ENCODE results near the gene XXYLT1. TPM values are rescaled to one million over a fixed set of nuclear protein-coding genes. Genes with fewer than 3 reads are reported as not detected.
A peak's percentile ranks its signal among the peaks of the same experiment; 100 is the strongest.

XXYLT1 gene
- total RNA-seq, 1 experiment from 2014 or later, result 53.9 TPM

- intact Hi-C loops (cut with micrococcal nuclease; ENCODE audit: unreplicated experiment), result no loop called here
- ChIA-PET CTCF (interaction anchor here (0.5 to 0.6 kb wide), 2 partner anchors 11 to 44 kb away, joined by 6 read pairs; no protein-coding TSS in a partner anchor), POLR2A (ENCODE audit: low non-redundant PET) (interaction anchor here (0.5 to 0.6 kb wide), 3 partner anchors 13 to 444 kb away, joined by 3 to 4 read pairs (median 4); no protein-coding TSS in a partner anchor)
- H3K9me3 ChIP-seq (ENCODE audit: low read depth, low read length, poor library complexity, severe bottlenecking), result peaks cover 17% of the 10 kb centered on the region
- no peaks in the 10 kb centered on the region for H3K27me3 ChIP-seq (replicated peaks; ENCODE audit: insufficient read depth, low read depth, low read length, poor library complexity)
- no peak overlapping the region for H3K4me3 ChIP-seq (ENCODE audit: low read depth, low read length, poor library complexity, severe bottlenecking)
- peaks cover 54% of the 10 kb centered on the region for H3K4me1 ChIP-seq (ENCODE audit: insufficient read depth, low read length, poor library complexity, severe bottlenecking)
- no TSS peak for BruUV-seq (replicated peaks)
- H3K27ac ChIP-seq (ENCODE audit: low read depth, low read length, poor library complexity, severe bottlenecking), result peak overlapping the region; percentile 77
- DNase-seq (ENCODE audit: low spot score), result peak; percentile 84
- TF ChIP-seq EZH2 (IDR thresholded peaks at IDR 0.05; ENCODE audit: borderline replicate concordance, low read depth, low read length, poor library complexity, severe bottlenecking), result no peak
- TF ChIP-seq, protein P1, sequence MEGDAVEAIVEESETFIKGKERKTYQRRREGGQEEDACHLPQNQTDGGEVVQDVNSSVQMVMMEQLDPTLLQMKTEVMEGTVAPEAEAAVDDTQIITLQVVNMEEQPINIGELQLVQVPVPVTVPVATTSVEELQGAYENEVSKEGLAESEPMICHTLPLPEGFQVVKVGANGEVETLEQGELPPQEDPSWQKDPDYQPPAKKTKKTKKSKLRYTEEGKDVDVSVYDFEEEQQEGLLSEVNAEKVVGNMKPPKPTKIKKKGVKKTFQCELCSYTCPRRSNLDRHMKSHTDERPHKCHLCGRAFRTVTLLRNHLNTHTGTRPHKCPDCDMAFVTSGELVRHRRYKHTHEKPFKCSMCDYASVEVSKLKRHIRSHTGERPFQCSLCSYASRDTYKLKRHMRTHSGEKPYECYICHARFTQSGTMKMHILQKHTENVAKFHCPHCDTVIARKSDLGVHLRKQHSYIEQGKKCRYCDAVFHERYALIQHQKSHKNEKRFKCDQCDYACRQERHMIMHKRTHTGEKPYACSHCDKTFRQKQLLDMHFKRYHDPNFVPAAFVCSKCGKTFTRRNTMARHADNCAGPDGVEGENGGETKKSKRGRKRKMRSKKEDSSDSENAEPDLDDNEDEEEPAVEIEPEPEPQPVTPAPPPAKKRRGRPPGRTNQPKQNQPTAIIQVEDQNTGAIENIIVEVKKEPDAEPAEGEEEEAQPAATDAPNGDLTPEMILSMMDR (conservative IDR thresholded peaks at IDR 0.05; ENCODE audit: low read depth, low read length), result no peak
- no peaks in the 10 kb centered on the region for H3K36me3 ChIP-seq (ENCODE audit: insufficient read depth, low read length, poor library complexity, severe bottlenecking)
Observed at GRCh38 chr3:195195321-195196209, 75.4 kb downstream of the XXYLT1 start.

DNA sequence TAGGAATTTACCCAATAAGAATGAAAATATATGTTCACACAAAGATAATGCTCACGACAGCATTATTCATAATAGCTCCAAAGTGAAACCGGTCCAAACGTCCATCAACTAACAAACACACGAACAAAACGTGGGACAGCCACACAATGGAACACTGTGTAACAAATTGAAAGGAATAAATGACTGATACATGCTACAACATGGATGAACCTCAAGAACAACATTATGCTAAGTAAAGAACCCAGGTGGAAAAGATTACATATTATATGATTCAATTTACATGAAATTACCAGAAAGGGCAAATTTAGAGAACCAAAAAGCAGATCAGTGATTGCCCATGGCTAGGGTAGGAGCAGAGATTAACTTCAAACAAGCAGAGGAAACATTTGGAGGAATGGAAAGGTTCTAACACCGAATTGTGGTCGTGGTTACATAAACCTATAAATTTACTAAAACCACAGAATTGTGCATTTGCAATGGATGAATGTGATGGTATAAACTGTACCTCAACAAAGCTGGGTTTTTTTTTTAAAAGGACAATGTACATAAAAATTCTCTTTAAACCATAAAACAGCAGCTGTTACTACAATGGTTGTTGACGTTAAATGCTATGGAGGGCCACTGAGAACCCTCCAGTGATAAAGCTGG is 76.3 kb downstream of the XXYLT1 start:
- BruUV-seq (replicated peaks), result no TSS peak
- Histone ChIP-seq H3K4me1 (ENCODE audit: insufficient read depth, low read length, poor library complexity, severe bottlenecking) (peaks cover 55% of the 10 kb centered on the region), H3K4me3 (ENCODE audit: low read depth, low read length, poor library complexity, severe bottlenecking) (peak overlapping the region; percentile 5), H3K36me3 (ENCODE audit: insufficient read depth, low read length, poor library complexity, severe bottlenecking) (no peaks in the 10 kb centered on the region), H3K27me3 (replicated peaks; ENCODE audit: insufficient read depth, low read depth, low read length, poor library complexity) (no peaks in the 10 kb centered on the region), H3K9me3 (ENCODE audit: low read depth, low read length, poor library complexity, severe bottlenecking) (peaks cover 17% of the 10 kb centered on the region), H3K27ac (ENCODE audit: low read depth, low read length, poor library complexity, severe bottlenecking) (peak overlapping the region; percentile 77)
- TF ChIP-seq, protein P1 (conservative IDR thresholded peaks at IDR 0.05; ENCODE audit: low read depth, low read length), result no peak
- no peak for TF ChIP-seq EZH2 (IDR thresholded peaks at IDR 0.05; ENCODE audit: borderline replicate concordance, low read depth, low read length, poor library complexity, severe bottlenecking)
- POLR2A ChIA-PET (ENCODE audit: low non-redundant PET), result interaction anchor here (0.5 kb wide), 1 partner anchor 13 kb away, joined by 4 read pairs; no protein-coding TSS in a partner anchor
- no peak for DNase-seq (ENCODE audit: low spot score)
- CTCF ChIA-PET, result interaction anchor here (0.5 kb wide), 2 partner anchors 10 to 44 kb away, joined by 6 to 8 read pairs; no protein-coding TSS in a partner anchor
- intact Hi-C loops (cut with micrococcal nuclease; ENCODE audit: unreplicated experiment), result no loop called here

DNA sequence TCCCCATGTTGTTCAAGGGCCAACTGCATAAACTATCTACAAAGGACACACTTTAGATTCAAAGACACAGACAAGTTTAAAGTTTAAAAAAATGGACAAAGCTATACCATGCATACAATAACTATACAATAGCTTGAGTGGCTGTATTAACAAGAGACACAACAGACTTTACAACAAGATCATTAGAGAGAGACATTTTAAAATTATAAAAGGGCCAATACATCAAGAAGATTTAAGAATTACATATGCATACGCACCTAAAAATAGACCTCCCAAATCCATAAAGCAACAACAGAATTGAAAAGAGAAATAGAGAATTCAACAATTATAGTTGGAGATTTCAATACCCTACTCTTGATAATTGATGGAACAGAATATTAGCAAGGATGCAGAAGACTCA is 79.4 kb downstream of the XXYLT1 start:
- TF ChIP-seq, protein P1 (conservative IDR thresholded peaks at IDR 0.05; ENCODE audit: low read depth, low read length), result no peak
- TF ChIP-seq EZH2 (IDR thresholded peaks at IDR 0.05; ENCODE audit: borderline replicate concordance, low read depth, low read length, poor library complexity, severe bottlenecking), result no peak
- intact Hi-C loops (cut with micrococcal nuclease; ENCODE audit: unreplicated experiment), result no loop called here
- Histone ChIP-seq H3K4me3 (ENCODE audit: low read depth, low read length, poor library complexity, severe bottlenecking) (no peak overlapping the region), H3K4me1 (ENCODE audit: insufficient read depth, low read length, poor library complexity, severe bottlenecking) (peaks cover 61% of the 10 kb centered on the region), H3K9me3 (ENCODE audit: low read depth, low read length, poor library complexity, severe bottlenecking) (peaks cover 17% of the 10 kb centered on the region), H3K36me3 (ENCODE audit: insufficient read depth, low read length, poor library complexity, severe bottlenecking) (no peaks in the 10 kb centered on the region), H3K27me3 (replicated peaks; ENCODE audit: insufficient read depth, low read depth, low read length, poor library complexity) (no peaks in the 10 kb centered on the region), H3K27ac (ENCODE audit: low read depth, low read length, poor library complexity, severe bottlenecking) (no peak overlapping the region)
- POLR2A ChIA-PET (ENCODE audit: low non-redundant PET), result no interaction called here
- DNase-seq (ENCODE audit: low spot score), result no peak
- CTCF ChIA-PET, result no interaction called here
- BruUV-seq (replicated peaks), result no TSS peak
